Gastroesophageal sphincter (tissue), 3 donors: ENCODE measurements around the gene KIFC3.

Experiments
- CTCF ChIP-seq, 4 experiments: fragments of 200-600 bp in 2 of 4; fragments of 450-650 bp in 2 of 4; sonication (generic) in 1 of 4; IDR thresholded peaks; one replicate each; pipeline ENCODE4 v1.5.1; 2017 to 2019; ENCODE audit warnings: antibody characterized with exemption in 4 of 4, mild to moderate bottlenecking in 2 of 4, moderate library complexity in 2 of 4
- EP300 ChIP-seq: sonication (generic); formaldehyde crosslinking; IDR thresholded peaks from one replicate; pipeline ENCODE4 v1.6.1; 2017; ENCODE audit warnings: antibody characterized with exemption, mild to moderate bottlenecking
- POLR2A ChIP-seq, 2 donors: fragments of 450-650 bp; IDR thresholded peaks; one replicate each; pipeline ENCODE4 v1.6.1; 2017; ENCODE audit warnings: antibody characterized with exemption in 2 of 2, mild to moderate bottlenecking in 2 of 2, moderate library complexity in 1 of 2
- POLR2AphosphoS5 ChIP-seq: sonication (generic); formaldehyde crosslinking; IDR thresholded peaks from one replicate; pipeline ENCODE4 v1.6.1; 2017; ENCODE audit warnings: antibody characterized with exemption

- TF ChIP-seq CTCF (IDR thresholded peaks at IDR 0.05) (no peak), POLR2AphosphoS5 (no peak), EP300 (no peak), POLR2A (IDR thresholded peaks at IDR 0.05) (no peak)
Measured at GRCh38 chr16:57848181-57848580, 45.9 kb upstream of the KIFC3 start.
